Measurements from ENCODE around the gene ZBTB40. TPM values are rescaled to one million over a fixed set of nuclear protein-coding genes. Genes with fewer than 3 reads are reported as not detected.

ZBTB40 gene
- polyA plus RNA-seq, 2 of the 4 experiments (the other 2 are of a cell fraction), result 6.2 to 7.0 TPM

DNA sequence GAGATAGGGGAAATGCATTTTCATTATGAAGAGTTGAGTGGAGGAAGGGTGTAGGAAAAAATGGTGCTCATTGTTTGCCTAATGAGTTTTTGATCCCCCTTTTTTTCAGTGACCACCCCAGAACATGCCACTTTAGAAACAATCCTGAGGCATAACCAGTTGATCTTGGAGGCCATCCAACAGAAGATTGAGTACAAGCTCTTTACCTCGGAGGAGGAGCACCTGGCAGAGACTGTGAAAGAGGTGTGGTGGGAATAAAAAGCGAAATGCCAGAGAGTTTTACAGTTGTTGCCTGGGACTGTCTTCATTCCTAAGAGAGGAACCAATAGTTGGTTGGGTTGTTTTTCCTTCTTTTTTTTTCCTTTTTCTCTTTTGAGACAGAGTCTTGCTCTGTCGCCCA is 57.3 kb downstream of the ZBTB40 start:
- Histone ChIP-seq H3K9me3 (no peaks in the 10 kb centered on the region), H3K4me2 (no peak overlapping the region), H3K27ac (no peak overlapping the region), H3K4me1 (no peaks in the 10 kb centered on the region), H3K4me3 (no peak overlapping the region)
- TF ChIP-seq HOXA7 (CRISPR knock-in tag; IDR thresholded peaks at IDR 0.05) (no peak), MAZ (IDR thresholded peaks at IDR 0.05; ENCODE audit: borderline replicate concordance, low read depth, low read length) (no peak), NFE2L2 (conservative IDR thresholded peaks at IDR 0.05; ENCODE audit: low read length) (no peak), EHMT2 (IDR thresholded peaks at IDR 0.05; ENCODE audit: low read depth) (no peak), POLR2A (IDR thresholded peaks at IDR 0.05; ENCODE audit: low read length) (no peak), TP53 (CRISPR knock-in tag; IDR thresholded peaks at IDR 0.05) (no peak), CBX8 (IDR thresholded peaks at IDR 0.05) (no peak), RAD21 (conservative IDR thresholded peaks at IDR 0.05 in 1 of 2, IDR thresholded peaks at IDR 0.05 in 1 of 2) (no peak), SMC3 (IDR thresholded peaks at IDR 0.05) (no peak), CHD4 (IDR thresholded peaks at IDR 0.05; ENCODE audit: borderline replicate concordance) (no peak), ZSCAN20 (CRISPR knock-in tag; IDR thresholded peaks at IDR 0.05) (no peak), CEBPB (IDR thresholded peaks at IDR 0.05) (no peak), RARB (CRISPR knock-in tag; IDR thresholded peaks at IDR 0.05) (no peak), HEYL (CRISPR knock-in tag; IDR thresholded peaks at IDR 0.05) (no peak), BCL3 (IDR thresholded peaks at IDR 0.05) (no peak), ATOH8 (CRISPR knock-in tag; IDR thresholded peaks at IDR 0.05; ENCODE audit: low read depth) (no peak)
- TF ChIP-seq, protein P1, sequence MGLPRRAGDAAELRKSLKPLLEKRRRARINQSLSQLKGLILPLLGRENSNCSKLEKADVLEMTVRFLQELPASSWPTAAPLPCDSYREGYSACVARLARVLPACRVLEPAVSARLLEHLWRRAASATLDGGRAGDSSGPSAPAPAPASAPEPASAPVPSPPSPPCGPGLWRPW (IDR thresholded peaks at IDR 0.05), result no peak
- TF ChIP-seq, protein P2, sequence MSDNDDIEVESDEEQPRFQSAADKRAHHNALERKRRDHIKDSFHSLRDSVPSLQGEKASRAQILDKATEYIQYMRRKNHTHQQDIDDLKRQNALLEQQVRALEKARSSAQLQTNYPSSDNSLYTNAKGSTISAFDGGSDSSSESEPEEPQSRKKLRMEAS (IDR thresholded peaks at IDR 0.05), result no peak
- FAIRE-seq (no peak), DNase-seq (ENCODE audit: low read depth in 1 of 2, low spot score in 1 of 2) (no peak), ATAC-seq (no peak)
- 92% methylated on average over 3 of the region's 3 CpGs for WGBS (ENCODE audit: missing lambda C conversion rate)
- ChIA-PET CTCF (interaction anchor here (0.5 to 2.0 kb wide), 3 partner anchors 14 to 164 kb away, joined by 3 to 8 read pairs (median 4); no protein-coding TSS in a partner anchor), POLR2A (no interaction called here)

GRCh38 chr1:22509815-22510214 is 58.2 kb downstream of the ZBTB40 start:
- Histone ChIP-seq H3K4me3 (no peak overlapping the region), H3K4me2 (no peak overlapping the region), H3K9me3 (no peaks in the 10 kb centered on the region), H3K27ac (no peak overlapping the region), H3K4me1 (no peaks in the 10 kb centered on the region)
- FAIRE-seq, result no peak
- DNase-seq (ENCODE audit: low read depth in 1 of 2, low spot score in 1 of 2), result no peak
- ChIA-PET CTCF (interaction anchor here (1.0 to 2.0 kb wide), 3 partner anchors 15 to 132 kb away, joined by 3 to 8 read pairs (median 4); no protein-coding TSS in a partner anchor), POLR2A (no interaction called here)
- TF ChIP-seq ZC3H11A (IDR thresholded peaks at IDR 0.05) (no peak), FOSL2 (IDR thresholded peaks at IDR 0.05) (no peak), FOSL2 (CRISPR knock-in tag; IDR thresholded peaks at IDR 0.05) (no peak), ZFP36 (IDR thresholded peaks at IDR 0.05; ENCODE audit: borderline replicate concordance, partially characterized antibody) (no peak), RAD21 (conservative IDR thresholded peaks at IDR 0.05 in 1 of 2, IDR thresholded peaks at IDR 0.05 in 1 of 2) (no peak), PHF8 (IDR thresholded peaks at IDR 0.05; ENCODE audit: borderline replicate concordance, low read depth) (no peak), FOSB (CRISPR knock-in tag; IDR thresholded peaks at IDR 0.05) (no peak), HOXB5 (CRISPR knock-in tag; IDR thresholded peaks at IDR 0.05) (no peak), HOXB13 (CRISPR knock-in tag; IDR thresholded peaks at IDR 0.05; ENCODE audit: low read depth) (no peak), HDAC2 (IDR thresholded peaks at IDR 0.05) (no peak), TP53 (CRISPR knock-in tag; IDR thresholded peaks at IDR 0.05) (no peak), KDM1A (IDR thresholded peaks at IDR 0.05; ENCODE audit: low read depth) (no peak), TFCP2L1 (CRISPR knock-in tag; IDR thresholded peaks at IDR 0.05) (no peak), RARB (CRISPR knock-in tag; IDR thresholded peaks at IDR 0.05) (no peak), BCL3 (IDR thresholded peaks at IDR 0.05) (no peak), NR3C1 (IDR thresholded peaks at IDR 0.05) (no peak)
- TF ChIP-seq, protein P3, sequence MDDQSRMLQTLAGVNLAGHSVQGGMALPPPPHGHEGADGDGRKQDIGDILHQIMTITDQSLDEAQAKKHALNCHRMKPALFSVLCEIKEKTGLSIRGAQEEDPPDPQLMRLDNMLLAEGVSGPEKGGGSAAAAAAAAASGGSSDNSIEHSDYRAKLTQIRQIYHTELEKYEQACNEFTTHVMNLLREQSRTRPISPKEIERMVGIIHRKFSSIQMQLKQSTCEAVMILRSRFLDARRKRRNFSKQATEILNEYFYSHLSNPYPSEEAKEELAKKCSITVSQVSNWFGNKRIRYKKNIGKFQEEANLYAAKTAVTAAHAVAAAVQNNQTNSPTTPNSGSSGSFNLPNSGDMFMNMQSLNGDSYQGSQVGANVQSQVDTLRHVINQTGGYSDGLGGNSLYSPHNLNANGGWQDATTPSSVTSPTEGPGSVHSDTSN (IDR thresholded peaks at IDR 0.05), result no peak
- TF ChIP-seq, protein P4, sequence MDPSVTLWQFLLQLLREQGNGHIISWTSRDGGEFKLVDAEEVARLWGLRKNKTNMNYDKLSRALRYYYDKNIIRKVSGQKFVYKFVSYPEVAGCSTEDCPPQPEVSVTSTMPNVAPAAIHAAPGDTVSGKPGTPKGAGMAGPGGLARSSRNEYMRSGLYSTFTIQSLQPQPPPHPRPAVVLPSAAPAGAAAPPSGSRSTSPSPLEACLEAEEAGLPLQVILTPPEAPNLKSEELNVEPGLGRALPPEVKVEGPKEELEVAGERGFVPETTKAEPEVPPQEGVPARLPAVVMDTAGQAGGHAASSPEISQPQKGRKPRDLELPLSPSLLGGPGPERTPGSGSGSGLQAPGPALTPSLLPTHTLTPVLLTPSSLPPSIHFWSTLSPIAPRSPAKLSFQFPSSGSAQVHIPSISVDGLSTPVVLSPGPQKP (IDR thresholded peaks at IDR 0.05; ENCODE audit: low read depth, low read length), result no peak
- TF ChIP-seq, protein P1 (IDR thresholded peaks at IDR 0.05), result no peak
- no peak for ATAC-seq
